GM18498 (cell line): ENCODE measurements around the gene SCG3.

Experiments
- ATAC-seq: cut with Tn5 transposase; IDR thresholded peaks from one replicate; pipeline ENCODE4 v1.9.1; 2021; ENCODE audit warnings: mild to moderate bottlenecking, moderate library complexity; ENCODE audit not compliant: unreplicated experiment

Gene SCG3

GRCh38 chr15:51677452-51677851 lies 3.9 kb upstream of the SCG3 start:
- ATAC-seq: no peak

GRCh38 chr15:51678096-51678495 lies 3.2 kb upstream of the SCG3 start:
- no peak for ATAC-seq

- ATAC-seq: no peak
These were observed 982 bp upstream of the SCG3 start for GRCh38 chr15:51680321-51680720.

DNA sequence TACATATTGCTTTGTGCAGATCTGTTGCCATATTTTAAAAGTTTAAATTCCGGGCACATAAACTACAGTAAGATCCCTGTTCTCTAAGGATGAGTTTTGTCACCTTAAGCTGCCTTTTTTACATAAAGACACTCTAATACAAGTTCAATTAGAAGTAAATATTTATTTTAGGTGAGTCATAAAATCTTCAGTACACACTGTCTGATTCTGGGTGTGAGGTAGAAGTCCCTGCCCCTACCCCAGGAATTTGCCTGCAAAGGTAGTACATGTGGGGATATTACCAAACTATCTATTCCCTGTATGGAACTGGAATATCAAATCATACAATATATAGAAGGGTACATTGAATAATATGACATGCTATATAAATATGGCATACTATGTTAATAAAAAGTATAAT lies 6.3 kb downstream of the SCG3 start:
- ATAC-seq: no peak

DNA sequence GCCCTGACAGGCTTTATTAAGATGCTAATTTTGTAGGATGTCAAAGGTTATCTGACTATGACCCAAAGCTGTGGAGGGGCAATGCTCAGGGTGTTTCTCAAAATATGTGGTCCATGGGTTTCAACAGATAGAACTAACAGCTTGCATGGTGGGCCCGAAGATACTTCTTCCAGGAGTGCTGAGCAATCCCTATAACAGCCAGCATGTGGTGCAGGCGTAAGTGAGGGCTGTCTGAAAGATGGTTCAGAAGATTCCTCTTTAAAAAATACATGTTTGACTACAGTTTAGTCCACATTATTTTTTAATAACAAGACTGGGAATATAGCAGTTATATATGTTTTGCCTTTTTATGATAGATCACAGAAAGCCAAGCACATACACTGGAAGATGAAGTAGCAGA lies 7.6 kb downstream of the SCG3 start:
- no peak for ATAC-seq

DNA sequence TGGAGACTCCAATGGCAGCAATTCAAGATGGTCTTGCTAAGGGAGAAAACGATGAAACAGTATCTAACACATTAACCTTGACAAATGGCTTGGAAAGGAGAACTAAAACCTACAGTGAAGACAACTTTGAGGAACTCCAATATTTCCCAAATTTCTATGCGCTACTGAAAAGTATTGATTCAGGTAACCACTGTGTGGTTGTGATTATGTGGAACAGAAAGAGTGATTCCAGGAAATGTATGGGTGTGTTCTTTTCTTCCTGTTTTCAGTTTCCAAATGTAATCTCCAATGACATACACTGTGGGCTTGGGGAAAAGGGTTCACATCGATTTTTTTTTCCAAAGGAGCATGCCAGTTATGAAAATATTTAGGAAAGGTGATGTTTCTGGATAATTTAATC lies 10.9 kb downstream of the SCG3 start:
- no peak for ATAC-seq

DNA sequence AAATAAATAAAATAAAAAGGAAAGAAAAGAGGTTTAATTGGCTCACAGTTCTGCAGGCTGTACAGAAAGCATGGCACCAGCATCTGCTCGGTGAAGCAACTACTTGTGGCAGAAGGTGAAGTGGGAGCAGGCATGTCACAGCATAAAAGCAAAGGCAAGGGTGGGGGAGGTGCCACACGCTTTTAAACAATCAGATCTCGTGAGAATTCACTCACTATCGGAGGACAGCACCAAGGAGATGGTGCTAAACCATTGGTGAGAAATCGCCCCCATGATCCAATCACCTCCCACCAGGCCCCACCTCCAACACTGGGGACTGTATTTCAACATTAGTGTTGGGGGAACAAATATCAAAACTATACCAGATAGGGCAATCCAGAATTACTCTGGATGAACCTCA lies 15.3 kb downstream of the SCG3 start:
- no peak for ATAC-seq

GRCh38 chr15:51697163-51697562 lies 15.9 kb downstream of the SCG3 start:
- ATAC-seq: no peak

GRCh38 chr15:51699373-51699772 lies 18.1 kb downstream of the SCG3 start:
- no peak for ATAC-seq

DNA sequence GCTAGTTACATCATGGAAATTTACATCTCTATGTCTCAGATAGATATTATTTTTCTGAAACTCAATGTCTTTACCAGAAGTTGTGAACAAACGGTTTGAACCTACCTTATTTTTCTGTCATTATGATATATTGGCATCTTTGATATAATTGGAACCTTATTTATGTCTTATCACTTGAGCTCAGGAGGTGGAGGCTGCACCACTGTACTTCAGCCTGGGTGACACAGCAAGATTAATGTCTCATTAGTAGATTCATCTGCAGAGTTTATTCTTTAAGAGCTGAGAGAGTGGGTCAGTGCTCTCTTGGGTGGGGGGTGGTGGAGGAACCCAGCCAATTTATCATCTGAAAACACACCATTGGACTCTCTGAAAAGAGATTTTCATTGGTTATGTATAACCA lies 21.4 kb downstream of the SCG3 start:
- ATAC-seq: no peak

DNA sequence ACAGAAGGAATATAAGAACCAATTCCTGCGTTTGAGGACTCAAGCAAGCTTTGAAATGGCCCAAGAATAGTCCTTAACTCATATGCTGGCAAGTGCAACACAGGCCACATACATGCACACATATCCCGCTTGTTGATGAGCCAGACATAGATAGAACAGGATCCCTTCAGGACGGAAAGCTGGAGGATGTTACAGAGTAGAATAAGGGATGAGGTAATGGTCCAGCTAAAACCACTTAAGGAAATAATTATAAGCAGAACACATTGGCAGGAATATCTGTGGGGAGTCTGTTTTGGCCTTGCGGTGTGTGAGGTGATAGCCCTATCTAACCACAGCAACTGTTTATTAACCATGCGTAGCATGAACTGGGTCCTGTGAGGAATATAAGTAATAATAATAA lies 25.0 kb downstream of the SCG3 start:
- no peak for ATAC-seq

GRCh38 chr15:51706926-51707608 lies 25.8 kb downstream of the SCG3 start:
- no peak for ATAC-seq

DNA sequence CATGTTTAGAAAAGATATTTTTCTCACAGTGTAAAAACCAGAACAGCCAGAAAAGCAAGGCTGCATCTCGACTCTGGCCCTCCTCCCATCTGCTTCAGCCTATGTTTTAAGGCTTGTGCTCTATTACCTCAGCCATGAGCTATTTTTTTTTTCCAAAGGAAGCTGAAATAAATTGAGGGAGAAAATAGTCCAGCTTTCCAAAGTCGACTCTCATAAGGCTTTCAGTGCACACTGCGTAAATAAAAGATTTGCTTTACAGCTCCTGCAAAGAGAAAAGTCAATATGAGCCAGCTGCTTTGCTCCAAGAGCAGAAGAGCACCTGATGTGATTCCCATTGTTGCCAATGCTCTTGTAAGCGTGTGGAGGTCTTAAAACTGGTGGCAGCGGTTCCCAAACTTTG lies 26.7 kb downstream of the SCG3 start:
- no peak for ATAC-seq

GRCh38 chr15:51709031-51709430 lies 27.7 kb downstream of the SCG3 start:
- no peak for ATAC-seq

- no peak for ATAC-seq
These were observed 32.9 kb downstream of the SCG3 start for GRCh38 chr15:51714162-51714561.

- ATAC-seq: no peak
These were observed 33.6 kb downstream of the SCG3 start for GRCh38 chr15:51714911-51715310.

GRCh38 chr15:51718219-51718618 lies 36.9 kb downstream of the SCG3 start:
- no peak for ATAC-seq

- no peak for ATAC-seq
These were observed 37.4 kb downstream of the SCG3 start for GRCh38 chr15:51718746-51719145.

- no peak for ATAC-seq
These were observed 39.1 kb downstream of the SCG3 start for GRCh38 chr15:51720201-51720995.

DNA sequence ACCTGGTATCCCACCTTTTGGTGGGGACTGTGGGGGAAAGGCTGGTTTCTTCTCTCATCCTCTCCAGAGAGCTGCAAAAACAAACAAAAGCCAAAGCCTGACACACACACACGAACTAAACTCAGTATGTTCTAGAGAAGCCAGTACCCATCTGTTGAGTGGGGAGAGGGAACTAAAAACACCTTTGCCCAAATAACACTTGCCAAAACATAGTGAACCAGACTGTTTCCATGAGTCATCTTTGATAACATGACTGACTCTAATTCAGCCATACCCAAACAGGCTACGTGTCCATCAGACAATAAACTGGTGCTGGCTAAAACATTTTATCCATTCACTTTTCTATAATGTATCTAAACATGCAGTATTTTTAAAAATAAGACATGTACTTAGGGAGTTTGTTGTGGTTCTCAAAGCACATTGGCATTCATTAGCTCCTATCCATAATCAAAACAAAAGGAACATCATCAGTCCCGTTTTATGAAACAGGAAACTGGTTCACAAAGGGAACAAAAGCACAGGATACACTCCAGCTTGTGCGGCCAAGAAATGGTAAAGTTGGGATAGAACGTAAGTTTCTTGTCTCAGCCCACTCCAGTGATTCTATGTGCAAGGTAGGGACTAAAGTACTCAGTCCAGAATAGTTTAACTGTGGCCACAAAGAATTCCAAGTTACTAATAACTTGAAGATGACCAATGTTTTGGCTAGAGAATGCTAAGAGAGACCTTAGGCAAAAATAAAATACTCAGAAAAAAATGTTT lies 40.1 kb downstream of the SCG3 start:
- no peak for ATAC-seq

DNA sequence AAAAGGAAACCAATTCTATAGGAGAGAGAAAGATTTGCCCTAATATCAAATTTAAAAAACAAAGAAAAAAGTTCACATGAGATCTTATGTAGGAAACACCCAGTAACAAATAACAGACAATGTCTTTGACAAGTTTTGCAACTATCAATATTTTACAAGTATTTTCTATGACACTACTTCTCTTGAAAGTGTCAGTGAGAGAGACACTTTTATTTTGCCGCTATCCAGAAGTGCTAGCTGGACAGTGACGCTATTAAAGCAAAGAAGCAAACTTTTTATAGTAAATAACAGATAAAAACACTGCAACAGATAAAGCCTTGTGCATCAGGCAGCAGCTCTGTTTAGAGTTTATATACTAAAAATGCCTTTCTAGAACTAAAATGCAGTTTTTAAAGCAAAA lies 42.9 kb downstream of the SCG3 start:
- no peak for ATAC-seq

DNA sequence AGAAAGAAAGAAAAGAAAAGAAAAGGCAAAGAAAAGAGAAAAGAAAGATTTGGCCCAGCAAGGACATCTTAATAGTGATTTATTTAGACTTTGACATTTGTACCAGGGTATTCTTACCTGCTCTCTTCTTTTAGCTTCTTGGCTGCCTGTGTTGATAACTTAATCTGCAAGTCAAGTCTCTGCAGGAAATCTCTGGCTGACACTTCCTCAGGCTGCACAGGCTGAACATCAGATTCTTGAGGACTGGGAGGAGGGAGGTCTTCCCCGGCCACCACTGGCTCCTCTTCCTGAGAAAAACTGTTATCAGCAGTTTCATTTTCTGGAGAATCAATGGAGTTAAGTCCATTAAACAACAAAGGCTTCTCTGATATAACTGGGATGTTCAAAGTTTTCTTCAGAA lies 43.4 kb downstream of the SCG3 start:
- ATAC-seq: no peak
